Left lobe of liver (tissue), 2 donors: ENCODE results near the gene KPTN. TPM values are rescaled to one million over a fixed set of nuclear protein-coding genes. Genes with fewer than 3 reads are reported as not detected.

Experiments used
- ATAC-seq: fragments of 200-7000 bp; cut with Tn5 transposase; one replicate; pipeline ENCODE4 v1.9.1; 2020; ENCODE audit warnings: mild to moderate bottlenecking, moderate library complexity
- DNase-seq: peaks from one replicate; pipeline ENCODE4 v3.0.0-alpha.2; 2020; ENCODE audit warnings: low spot score
- total RNA-seq: library from RNA; stranded (reverse); gene quantifications from one replicate; pipeline ENCODE4 v1.2.1, GENCODE V29; 2021
- donor health status: DM: no; HTN: no; CAD: no; lungs with moderate emphysema.
- donor health status: DM: no; HTN: yes; CAD: no.

Gene KPTN
- total RNA-seq, 1 donor from 2014 or later: 6.6 TPM

- ATAC-seq (no peak), DNase-seq (no peak)
Measured at GRCh38 chr19:47437500-47437899, 46.5 kb downstream of the KPTN start.

- DNase-seq (peak; percentile 83), ATAC-seq (peak; percentile 99)
Measured at GRCh38 chr19:47436712-47437401, 47.2 kb downstream of the KPTN start.

GRCh38 chr19:47435883-47436417 is 48.1 kb downstream of the KPTN start:
- DNase-seq: no peak
- ATAC-seq: no peak

GRCh38 chr19:47435196-47435595 is 48.8 kb downstream of the KPTN start:
- no peak for DNase-seq
- ATAC-seq: no peak

GRCh38 chr19:47434088-47434487 is 49.9 kb downstream of the KPTN start:
- ATAC-seq (no peak), DNase-seq (no peak)

- DNase-seq (no peak), ATAC-seq (no peak)
Measured at GRCh38 chr19:47433121-47433520, 50.9 kb downstream of the KPTN start.

- ATAC-seq: no peak
- no peak for DNase-seq
Measured at GRCh38 chr19:47432499-47432898, 51.5 kb downstream of the KPTN start.

GRCh38 chr19:47432091-47432490 is 51.9 kb downstream of the KPTN start:
- ATAC-seq (no peak), DNase-seq (no peak)

GRCh38 chr19:47430041-47430802 is 53.8 kb downstream of the KPTN start:
- peak; percentile 61 for ATAC-seq
- DNase-seq: no peak

- ATAC-seq (no peak), DNase-seq (no peak)
Measured at GRCh38 chr19:47429140-47429793, 54.8 kb downstream of the KPTN start.

- DNase-seq (peak; percentile 60), ATAC-seq (peak; percentile 39)
Measured at GRCh38 chr19:47428177-47428894, 55.7 kb downstream of the KPTN start.

- DNase-seq (no peak), ATAC-seq (peak; percentile 89)
Measured at GRCh38 chr19:47427241-47428176, 56.5 kb downstream of the KPTN start.

Other genes starting within 250 kb of the KPTN start
- gene CCDC9, start 227.7 kb downstream of the KPTN start, total RNA-seq: 10.4 TPM
- gene INAFM1, start 209.3 kb downstream of the KPTN start, total RNA-seq: 5.6 TPM
- 6.2 TPM for gene C5AR1, start 174.4 kb downstream of the KPTN start, total RNA-seq
- 2.2 TPM for gene C5AR2, start 152.0 kb downstream of the KPTN start, total RNA-seq
- gene DHX34, start 134.9 kb downstream of the KPTN start, total RNA-seq: 5.9 TPM
- gene MEIS3, start 64.7 kb downstream of the KPTN start, total RNA-seq: 1.0 TPM
- gene SLC8A2, start 12.3 kb downstream of the KPTN start, total RNA-seq: 0.10 TPM
- 96.3 TPM for gene NAPA, start 30.8 kb upstream of the KPTN start, total RNA-seq
- gene ZNF541, start 88.9 kb upstream of the KPTN start, total RNA-seq: 0.08 TPM
- gene BICRA, start 124.9 kb upstream of the KPTN start, total RNA-seq: 6.7 TPM
- 6.3 TPM for gene EHD2, start 229.2 kb upstream of the KPTN start, total RNA-seq